ENCODE results near the gene B4GALT4.

Gene B4GALT4

GRCh38 chr3:119236756-119237155 lies 3.9 kb downstream of the B4GALT4 start:
- DNase-seq = no peak

- no peak for DNase-seq
These were observed 5.5 kb downstream of the B4GALT4 start for GRCh38 chr3:119235151-119235550.

GRCh38 chr3:119234610-119235009 lies 6.1 kb downstream of the B4GALT4 start:
- DNase-seq = no peak

- DNase-seq = no peak
These were observed 9.9 kb downstream of the B4GALT4 start for GRCh38 chr3:119230745-119231144.

GRCh38 chr3:119230071-119230470 lies 10.6 kb downstream of the B4GALT4 start:
- no peak for DNase-seq

- no peak for DNase-seq
These were observed 11.5 kb downstream of the B4GALT4 start for GRCh38 chr3:119229190-119229589.

GRCh38 chr3:119228373-119229145 lies 12.1 kb downstream of the B4GALT4 start:
- DNase-seq = no peak

GRCh38 chr3:119227070-119227850 lies 13.4 kb downstream of the B4GALT4 start:
- DNase-seq = no peak

- no peak for DNase-seq
These were observed 15.6 kb downstream of the B4GALT4 start for GRCh38 chr3:119225121-119225520.

GRCh38 chr3:119223511-119223910 lies 17.2 kb downstream of the B4GALT4 start:
- no peak for DNase-seq

GRCh38 chr3:119222391-119222790 lies 18.3 kb downstream of the B4GALT4 start:
- no peak for DNase-seq

GRCh38 chr3:119221779-119222320 lies 18.8 kb downstream of the B4GALT4 start:
- DNase-seq = no peak

- DNase-seq = no peak
These were observed 19.6 kb downstream of the B4GALT4 start for GRCh38 chr3:119220970-119221667.

- DNase-seq = no peak
These were observed 20.5 kb downstream of the B4GALT4 start for GRCh38 chr3:119220198-119220597.

GRCh38 chr3:119219069-119219468 lies 21.6 kb downstream of the B4GALT4 start:
- no peak for DNase-seq

GRCh38 chr3:119211803-119212202 lies 28.9 kb downstream of the B4GALT4 start:
- DNase-seq = no peak

GRCh38 chr3:119211193-119211592 lies 29.5 kb downstream of the B4GALT4 start:
- DNase-seq = no peak

GRCh38 chr3:119207512-119207875 lies 33.2 kb downstream of the B4GALT4 start:
- DNase-seq = no peak

GRCh38 chr3:119206611-119207511 lies 33.8 kb downstream of the B4GALT4 start:
- DNase-seq = peak in 1 of 2 experiments; percentile 52

GRCh38 chr3:119205685-119206084 lies 35.0 kb downstream of the B4GALT4 start:
- no peak for DNase-seq

- DNase-seq = no peak
These were observed 35.5 kb downstream of the B4GALT4 start for GRCh38 chr3:119205209-119205608.

- DNase-seq = no peak
These were observed 44.8 kb downstream of the B4GALT4 start for GRCh38 chr3:119195911-119196310.
